ENCODE measurements around the gene DCUN1D4.

- no peak for TF ChIP-seq POLR2A (IDR thresholded peaks at IDR 0.05; ENCODE audit: low read length)
- no peak for TF ChIP-seq GATA1 (IDR thresholded peaks at IDR 0.05; ENCODE audit: low read depth, low read length)
These were observed 6.5 kb downstream of the DCUN1D4 start for GRCh38 chr4:51849430-51849829.

All from erythroblast (primary cell).